Muscle of leg (tissue), 11 donors: Measurements from ENCODE around the gene ULK4. TPM values are rescaled to one million over a fixed set of nuclear protein-coding genes. Genes with fewer than 3 reads are reported as not detected.
"Not testable (repeated sequence)": the region's sequence is repeated elsewhere in the genome, so short reads cannot be mapped to it uniquely, and the experiment has no call there.

Source experiments
- DNase-seq: peaks from one replicate; pipeline ENCODE4 v3.0.0; 2013
- H3K27ac ChIP-seq: one replicate; pipeline ENCODE4 v1.5.1; 2013; ENCODE audit warnings: mild to moderate bottlenecking, low read length, control low read depth
- H3K27me3 ChIP-seq: one replicate; pipeline ENCODE4 v1.6.1; 2013; ENCODE audit warnings: low read length; ENCODE audit not compliant: control insufficient read depth, insufficient read depth
- H3K36me3 ChIP-seq: one replicate; pipeline ENCODE4 v1.6.1; 2013; ENCODE audit warnings: low read length; ENCODE audit not compliant: control insufficient read depth, insufficient read depth
- H3K4me1 ChIP-seq: one replicate; pipeline ENCODE4 v1.6.1; 2013; ENCODE audit warnings: low read length; ENCODE audit not compliant: control insufficient read depth, insufficient read depth
- H3K4me3 ChIP-seq: one replicate; pipeline ENCODE4 v1.5.1; 2013; ENCODE audit warnings: low read length, control low read depth
- H3K9me3 ChIP-seq: replicated peaks from 2 replicates; pipeline ENCODE4 v1.6.1; 2013; ENCODE audit warnings: low read depth, low read length; ENCODE audit not compliant: control insufficient read depth
- WGBS: methylation state at CpG from one replicate; pipeline ENCODE4 v1.1.5; 2013; ENCODE audit warnings: missing lambda C conversion rate; ENCODE audit not compliant: insufficient coverage; 5-methylcytosine and 5-hydroxymethylcytosine counted together
- polyA plus RNA-seq, 8 donors: library from polyadenylated mRNA; unstranded; fragments of 120-200 nt; gene quantifications; one replicate each; pipeline versions ENCODE4 v1.2.1 to v1.2.3, GENCODE V29; 2013; ENCODE audit warnings: inconsistent platforms in 1 of 8, low replicate concordance in 1 of 8; ENCODE audit not compliant: insufficient read length in 8 of 8, insufficient read depth in 1 of 8
- total RNA-seq: library from RNA; stranded (reverse); fragments of 120-200 nt; gene quantifications from one replicate; pipeline ENCODE4 v1.2.4, GENCODE V29; 2013

ULK4 gene
- total and polyA plus RNA-seq, 9 donors, result 2.2 to 5.6 (median 2.4) TPM

GRCh38 chr3:41794748-41795589 is 166.9 kb downstream of the ULK4 start:
- Histone ChIP-seq H3K36me3 (no peaks in the 10 kb centered on the region), H3K27me3 (no peaks in the 10 kb centered on the region), H3K27ac (no peak overlapping the region), H3K4me3 (no peak overlapping the region), H3K9me3 (no peaks in the 10 kb centered on the region), H3K4me1 (no peaks in the 10 kb centered on the region)
- DNase-seq, result no peak
- WGBS, result no CpG with 5 or more reads among the region's 5 CpGs

- Histone ChIP-seq H3K4me1 (no peaks in the 10 kb centered on the region), H3K27ac (no peak overlapping the region), H3K9me3 (no peaks in the 10 kb centered on the region), H3K4me3 (no peak overlapping the region), H3K27me3 (no peaks in the 10 kb centered on the region), H3K36me3 (no peaks in the 10 kb centered on the region)
- WGBS, result 60% methylated on average over 2 of the region's 7 CpGs
- no peak for DNase-seq
Observed at GRCh38 chr3:41792806-41793205, 169.1 kb downstream of the ULK4 start.

GRCh38 chr3:41769106-41769505 is 192.8 kb downstream of the ULK4 start:
- WGBS, result 60% methylated on average over 1 of the region's 2 CpGs

GRCh38 chr3:41768363-41768762 is 193.5 kb downstream of the ULK4 start:
- no peak for DNase-seq
- WGBS, result no CpG with 5 or more reads among the region's 1 CpG
- no peaks in the 10 kb centered on the region for H3K9me3 ChIP-seq
- no peaks in the 10 kb centered on the region for H3K36me3 ChIP-seq
- H3K4me1 ChIP-seq, result no peaks in the 10 kb centered on the region
- no peak overlapping the region for H3K4me3 ChIP-seq
- no peak overlapping the region for H3K27ac ChIP-seq
- no peaks in the 10 kb centered on the region for H3K27me3 ChIP-seq

More at GRCh38 chr3:41769106-41769505, 192.8 kb downstream of the ULK4 start:
- no peaks in the 10 kb centered on the region for H3K36me3 ChIP-seq
- no peaks in the 10 kb centered on the region for H3K9me3 ChIP-seq
- no peaks in the 10 kb centered on the region for H3K27me3 ChIP-seq
- no peak overlapping the region for H3K4me3 ChIP-seq
- H3K27ac ChIP-seq, result no peak overlapping the region
- no peaks in the 10 kb centered on the region for H3K4me1 ChIP-seq
- no peak for DNase-seq

GRCh38 chr3:41762867-41763266 is 199.0 kb downstream of the ULK4 start:
- H3K9me3 ChIP-seq, DNase-seq, H3K36me3 ChIP-seq, H3K4me1 ChIP-seq, H3K4me3 ChIP-seq, H3K27me3 ChIP-seq, H3K27ac ChIP-seq: not testable (repeated sequence)
- 93% methylated on average over 2 of the region's 7 CpGs for WGBS

GRCh38 chr3:41753651-41754050 is 208.3 kb downstream of the ULK4 start:
- Histone ChIP-seq H3K4me1 (no peaks in the 10 kb centered on the region), H3K36me3 (no peaks in the 10 kb centered on the region), H3K9me3 (no peaks in the 10 kb centered on the region), H3K27me3 (no peaks in the 10 kb centered on the region), H3K27ac (no peak overlapping the region), H3K4me3 (no peak overlapping the region)
- no peak for DNase-seq

GRCh38 chr3:41751597-41751996 is 210.3 kb downstream of the ULK4 start:
- H3K4me3 ChIP-seq, result no peak overlapping the region
- no peaks in the 10 kb centered on the region for H3K27me3 ChIP-seq
- H3K9me3 ChIP-seq, result no peaks in the 10 kb centered on the region
- H3K4me1 ChIP-seq, result no peaks in the 10 kb centered on the region
- H3K36me3 ChIP-seq, result no peaks in the 10 kb centered on the region
- H3K27ac ChIP-seq, result no peak overlapping the region
- DNase-seq, result no peak

GRCh38 chr3:41749988-41750387 is 211.9 kb downstream of the ULK4 start:
- Histone ChIP-seq H3K27me3 (no peaks in the 10 kb centered on the region), H3K9me3 (no peaks in the 10 kb centered on the region), H3K27ac (no peak overlapping the region), H3K36me3 (no peaks in the 10 kb centered on the region), H3K4me1 (no peaks in the 10 kb centered on the region), H3K4me3 (no peak overlapping the region)
- 67% methylated on average over 1 of the region's 4 CpGs for WGBS
- no peak for DNase-seq

GRCh38 chr3:41746215-41746614 is 215.7 kb downstream of the ULK4 start:
- Histone ChIP-seq H3K36me3 (no peaks in the 10 kb centered on the region), H3K27me3 (no peaks in the 10 kb centered on the region), H3K27ac (no peak overlapping the region), H3K4me1 (no peaks in the 10 kb centered on the region), H3K9me3 (no peaks in the 10 kb centered on the region), H3K4me3 (no peak overlapping the region)
- no peak for DNase-seq
- WGBS, result no CpG with 5 or more reads among the region's 1 CpG

GRCh38 chr3:41742121-41742520 is 219.8 kb downstream of the ULK4 start:
- Histone ChIP-seq H3K4me1 (no peaks in the 10 kb centered on the region), H3K36me3 (no peaks in the 10 kb centered on the region)

GRCh38 chr3:41740374-41740886 is 221.5 kb downstream of the ULK4 start:
- Histone ChIP-seq H3K4me3 (no peak overlapping the region), H3K27me3 (no peaks in the 10 kb centered on the region), H3K9me3 (no peaks in the 10 kb centered on the region), H3K27ac (no peak overlapping the region), H3K4me1 (no peaks in the 10 kb centered on the region), H3K36me3 (no peaks in the 10 kb centered on the region)
- WGBS, result 83% methylated on average over 1 of the region's 3 CpGs
- DNase-seq, result no peak

More at GRCh38 chr3:41742121-41742520, 219.8 kb downstream of the ULK4 start:
- H3K9me3 ChIP-seq, result no peaks in the 10 kb centered on the region
- no peaks in the 10 kb centered on the region for H3K27me3 ChIP-seq
- H3K4me3 ChIP-seq, result no peak overlapping the region
- H3K27ac ChIP-seq, result no peak overlapping the region
- no peak for DNase-seq
